ENCODE data around the gene TEX19. TPM values are rescaled to one million over a fixed set of nuclear protein-coding genes. Genes with fewer than 3 reads are reported as not detected.

Gene TEX19
- polyA plus RNA-seq, 1 donor = not detected

- Histone ChIP-seq H3K9me3 (ENCODE audit: control insufficient read depth, low read depth, low read length) (no peaks in the 10 kb centered on the region), H3K4me3 (ENCODE audit: low read length) (no peak overlapping the region), H3K36me3 (ENCODE audit: control insufficient read depth, insufficient read depth, low read length) (peaks cover 46% of the 10 kb centered on the region), H3K27me3 (ENCODE audit: control insufficient read depth, insufficient read depth, low read length) (no peaks in the 10 kb centered on the region), H3K27ac (ENCODE audit: low read length) (no peak overlapping the region), H3K4me1 (ENCODE audit: control insufficient read depth, insufficient read depth, low read length) (no peaks in the 10 kb centered on the region)
- WGBS (ENCODE audit: insufficient coverage, low lambda C conversion rate) = 33% methylated on average over 1 of the region's 19 CpGs
- DNase-seq = no peak
Measured at GRCh38 chr17:82396601-82397435, 37.8 kb downstream of the TEX19 start.

DNA sequence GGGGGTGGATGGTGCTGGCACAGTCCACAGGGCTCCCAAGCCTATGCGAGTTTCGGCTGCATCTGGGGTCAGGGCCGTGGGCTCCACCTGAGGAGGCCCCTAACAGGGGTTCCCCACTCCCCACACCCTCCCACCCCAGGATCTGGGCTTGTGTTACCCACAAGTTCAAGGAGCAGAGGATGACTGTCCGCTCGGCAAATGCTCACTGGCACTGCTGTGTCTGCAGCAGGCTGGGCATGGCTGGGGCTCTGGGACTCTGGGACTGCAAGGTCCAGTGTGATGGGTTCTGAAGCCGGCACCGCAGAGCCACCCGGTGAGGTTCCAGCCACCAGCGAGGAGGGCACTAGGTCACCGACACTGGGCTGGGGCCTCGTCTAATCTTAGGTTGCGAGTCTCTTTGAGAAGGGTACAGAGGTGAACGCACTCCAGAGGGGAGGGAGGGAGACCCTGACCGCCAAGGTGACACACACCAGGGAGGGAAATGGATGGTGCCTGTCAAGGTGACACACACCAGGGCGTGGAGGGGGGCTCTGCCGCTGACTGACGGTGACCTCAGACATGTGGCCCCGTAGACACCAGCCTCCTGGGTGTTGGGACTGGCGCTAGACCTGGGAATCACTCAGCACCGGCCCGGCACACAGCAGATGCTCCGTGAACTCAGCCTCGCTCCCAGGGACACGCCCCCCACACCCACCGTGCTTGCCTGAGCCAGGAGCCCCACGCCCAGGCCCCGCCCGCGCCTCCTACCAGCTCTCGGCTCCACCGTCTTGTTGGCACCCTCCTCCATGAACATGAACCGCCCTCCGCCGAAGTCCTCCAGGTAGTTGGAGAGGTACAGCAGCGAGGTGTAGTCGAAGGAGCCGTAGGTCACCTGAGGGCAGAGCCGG is 38.6 kb downstream of the TEX19 start:
- H3K4me1 ChIP-seq (ENCODE audit: control insufficient read depth, insufficient read depth, low read length) = no peaks in the 10 kb centered on the region
- H3K4me3 ChIP-seq (ENCODE audit: low read length) = no peak overlapping the region
- no peak overlapping the region for H3K27ac ChIP-seq (ENCODE audit: low read length)
- H3K9me3 ChIP-seq (ENCODE audit: control insufficient read depth, low read depth, low read length) = no peaks in the 10 kb centered on the region
- H3K27me3 ChIP-seq (ENCODE audit: control insufficient read depth, insufficient read depth, low read length) = no peaks in the 10 kb centered on the region
- no peak for DNase-seq
- WGBS (ENCODE audit: insufficient coverage, low lambda C conversion rate) = no CpG with 5 or more reads among the region's 38 CpGs
- H3K36me3 ChIP-seq (ENCODE audit: control insufficient read depth, insufficient read depth, low read length) = peaks cover 41% of the 10 kb centered on the region

DNA sequence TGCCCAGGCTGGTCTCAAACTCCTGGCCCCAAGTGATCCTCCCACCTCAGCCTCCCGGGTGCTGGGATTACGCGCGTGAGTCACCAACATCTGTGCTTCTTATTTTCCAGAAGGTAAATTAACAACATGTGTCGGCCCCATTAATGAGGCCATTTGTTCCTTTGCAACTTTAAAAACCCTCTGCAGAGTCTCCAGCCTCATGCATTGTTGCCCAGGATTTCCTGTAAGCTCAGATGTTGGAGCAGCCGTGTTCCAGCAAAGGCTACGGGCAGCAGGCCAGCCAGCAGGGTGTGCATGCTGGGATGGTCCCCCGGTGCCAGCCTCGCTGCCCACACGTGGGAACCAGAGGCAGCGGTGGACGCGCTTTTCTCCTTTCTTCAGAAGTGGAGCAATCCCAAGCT is 40.0 kb downstream of the TEX19 start:
- Histone ChIP-seq H3K27me3 (ENCODE audit: control insufficient read depth, insufficient read depth, low read length) (no peaks in the 10 kb centered on the region), H3K9me3 (ENCODE audit: control insufficient read depth, low read depth, low read length) (no peaks in the 10 kb centered on the region), H3K4me3 (ENCODE audit: low read length) (no peak overlapping the region), H3K27ac (ENCODE audit: low read length) (no peak overlapping the region), H3K36me3 (ENCODE audit: control insufficient read depth, insufficient read depth, low read length) (peaks cover 38% of the 10 kb centered on the region), H3K4me1 (ENCODE audit: control insufficient read depth, insufficient read depth, low read length) (no peaks in the 10 kb centered on the region)
- DNase-seq = no peak
- no CpG with 5 or more reads among the region's 13 CpGs for WGBS (ENCODE audit: insufficient coverage, low lambda C conversion rate)

GRCh38 chr17:82399601-82400101 is 40.6 kb downstream of the TEX19 start:
- no CpG with 5 or more reads among the region's 18 CpGs for WGBS (ENCODE audit: insufficient coverage, low lambda C conversion rate)
- Histone ChIP-seq H3K9me3 (ENCODE audit: control insufficient read depth, low read depth, low read length) (no peaks in the 10 kb centered on the region), H3K4me3 (ENCODE audit: low read length) (no peak overlapping the region), H3K27ac (ENCODE audit: low read length) (no peak overlapping the region), H3K4me1 (ENCODE audit: control insufficient read depth, insufficient read depth, low read length) (no peaks in the 10 kb centered on the region), H3K36me3 (ENCODE audit: control insufficient read depth, insufficient read depth, low read length) (peaks cover 34% of the 10 kb centered on the region), H3K27me3 (ENCODE audit: control insufficient read depth, insufficient read depth, low read length) (no peaks in the 10 kb centered on the region)
- DNase-seq = no peak

DNA sequence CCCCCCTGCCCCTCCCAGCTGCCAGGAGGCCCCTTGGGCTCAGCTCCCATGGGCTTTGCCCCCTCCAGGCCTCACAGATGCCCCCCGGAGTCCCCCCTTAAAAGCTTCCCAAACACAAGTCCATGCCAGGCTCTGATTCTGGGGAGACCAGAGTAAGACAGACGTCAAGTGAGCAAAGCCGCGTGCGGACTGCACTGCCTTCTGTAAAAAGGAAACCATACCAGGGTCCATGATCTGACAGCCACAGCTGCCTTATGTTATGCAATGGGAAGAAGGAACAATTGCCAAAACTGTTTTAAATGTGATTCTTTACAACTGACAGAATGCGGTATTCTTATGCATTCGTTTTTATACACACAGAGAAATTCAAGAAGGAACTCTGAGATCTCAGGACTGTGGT is 41.2 kb downstream of the TEX19 start:
- Histone ChIP-seq H3K27me3 (ENCODE audit: control insufficient read depth, insufficient read depth, low read length) (no peaks in the 10 kb centered on the region), H3K9me3 (ENCODE audit: control insufficient read depth, low read depth, low read length) (no peaks in the 10 kb centered on the region), H3K27ac (ENCODE audit: low read length) (no peak overlapping the region), H3K36me3 (ENCODE audit: control insufficient read depth, insufficient read depth, low read length) (peaks cover 32% of the 10 kb centered on the region), H3K4me3 (ENCODE audit: low read length) (no peak overlapping the region), H3K4me1 (ENCODE audit: control insufficient read depth, insufficient read depth, low read length) (no peaks in the 10 kb centered on the region)
- no CpG with 5 or more reads among the region's 7 CpGs for WGBS (ENCODE audit: insufficient coverage, low lambda C conversion rate)
- DNase-seq = no peak

DNA sequence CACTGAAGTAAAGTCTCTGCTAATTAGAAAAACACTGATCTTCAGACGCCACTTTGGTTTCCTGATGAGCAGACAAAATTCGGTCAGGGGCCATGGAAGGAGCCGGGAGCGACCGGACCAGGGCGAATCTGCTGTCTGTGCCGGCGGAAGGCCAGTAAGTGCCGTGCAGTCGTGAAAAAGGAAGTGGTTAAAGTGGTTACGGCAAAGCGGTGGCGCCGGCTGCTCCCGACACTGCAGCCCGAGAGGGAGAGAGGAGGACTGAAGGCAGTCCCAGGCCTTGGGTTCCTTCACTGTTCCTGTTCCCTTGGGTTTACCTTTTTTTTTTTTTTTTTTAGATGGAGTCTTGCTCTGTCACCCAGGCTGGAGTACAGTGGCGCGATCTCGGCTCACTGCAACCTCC is 41.8 kb downstream of the TEX19 start:
- peaks cover 31% of the 10 kb centered on the region for H3K36me3 ChIP-seq (ENCODE audit: control insufficient read depth, insufficient read depth, low read length)
- no peaks in the 10 kb centered on the region for H3K4me1 ChIP-seq (ENCODE audit: control insufficient read depth, insufficient read depth, low read length)
- WGBS (ENCODE audit: insufficient coverage, low lambda C conversion rate) = no CpG with 5 or more reads among the region's 19 CpGs
- no peaks in the 10 kb centered on the region for H3K27me3 ChIP-seq (ENCODE audit: control insufficient read depth, insufficient read depth, low read length)
- no peak overlapping the region for H3K27ac ChIP-seq (ENCODE audit: low read length)
- no peak overlapping the region for H3K4me3 ChIP-seq (ENCODE audit: low read length)
- no peaks in the 10 kb centered on the region for H3K9me3 ChIP-seq (ENCODE audit: control insufficient read depth, low read depth, low read length)
- DNase-seq = no peak

- DNase-seq = no peak
- peaks cover 34% of the 10 kb centered on the region for H3K36me3 ChIP-seq (ENCODE audit: control insufficient read depth, insufficient read depth, low read length)
Measured at GRCh38 chr17:82402865-82403264, 43.8 kb downstream of the TEX19 start.

DNA sequence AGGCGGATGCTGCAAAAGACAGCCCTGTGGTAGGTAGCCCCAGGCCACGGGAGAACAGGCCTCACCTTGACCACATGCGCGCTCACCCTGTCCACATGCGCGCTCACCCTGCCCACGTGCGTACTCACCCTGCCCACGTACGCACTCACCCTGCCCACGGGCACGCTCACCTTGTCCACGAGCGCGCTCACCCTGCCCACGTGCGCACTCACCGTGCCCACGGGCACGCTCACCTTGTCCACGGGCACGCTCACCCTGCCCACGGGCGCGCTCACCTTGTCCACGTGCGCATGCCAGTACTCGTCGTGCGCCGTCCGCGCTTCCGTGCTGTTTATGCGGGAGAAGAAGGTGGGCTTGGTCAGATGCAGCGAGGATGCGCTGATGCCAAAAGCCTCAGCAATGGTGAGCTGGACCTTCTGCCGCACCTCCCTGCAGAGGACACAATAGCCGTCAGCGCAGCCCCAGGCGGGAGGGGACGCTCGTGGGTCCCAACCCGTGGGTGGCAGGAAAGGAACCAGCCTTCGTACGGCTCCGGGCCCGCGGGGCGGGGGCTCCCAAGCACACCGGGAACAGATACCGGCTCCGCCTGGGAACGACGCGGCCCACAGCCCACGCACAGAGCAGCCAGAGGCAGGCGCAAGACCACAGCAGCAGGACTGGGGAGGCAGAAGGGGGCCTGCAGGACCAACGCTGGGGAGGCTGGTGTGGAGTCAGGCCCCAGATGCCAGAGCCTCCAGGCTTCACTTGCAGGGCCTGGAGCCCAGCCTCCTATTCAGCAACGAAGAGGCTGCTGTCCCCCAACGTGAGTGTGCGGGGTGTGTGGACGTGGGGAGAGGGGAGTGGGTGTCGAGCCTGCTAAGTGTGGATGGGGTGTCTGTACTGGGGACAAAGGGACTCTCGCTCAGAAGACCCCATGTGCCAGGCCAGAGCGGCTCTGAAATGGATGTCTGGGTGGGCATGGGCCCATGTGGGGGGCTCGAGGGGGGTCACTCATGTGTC is 44.9 kb downstream of the TEX19 start:
- Histone ChIP-seq H3K27me3 (ENCODE audit: control insufficient read depth, insufficient read depth, low read length) (no peaks in the 10 kb centered on the region), H3K4me3 (ENCODE audit: low read length) (no peak overlapping the region), H3K4me1 (ENCODE audit: control insufficient read depth, insufficient read depth, low read length) (no peaks in the 10 kb centered on the region), H3K36me3 (ENCODE audit: control insufficient read depth, insufficient read depth, low read length) (peaks cover 31% of the 10 kb centered on the region), H3K27ac (ENCODE audit: low read length) (no peak overlapping the region), H3K9me3 (ENCODE audit: control insufficient read depth, low read depth, low read length) (no peaks in the 10 kb centered on the region)
- no peak for DNase-seq
- 100% methylated on average over 6 of the region's 67 CpGs for WGBS (ENCODE audit: insufficient coverage, low lambda C conversion rate)

More at GRCh38 chr17:82402865-82403264, 43.8 kb downstream of the TEX19 start:
- no CpG with 5 or more reads among the region's 7 CpGs for WGBS (ENCODE audit: insufficient coverage, low lambda C conversion rate)
- Histone ChIP-seq H3K4me3 (ENCODE audit: low read length) (no peak overlapping the region), H3K27ac (ENCODE audit: low read length) (no peak overlapping the region), H3K27me3 (ENCODE audit: control insufficient read depth, insufficient read depth, low read length) (no peaks in the 10 kb centered on the region), H3K4me1 (ENCODE audit: control insufficient read depth, insufficient read depth, low read length) (no peaks in the 10 kb centered on the region), H3K9me3 (ENCODE audit: control insufficient read depth, low read depth, low read length) (no peaks in the 10 kb centered on the region)

- Histone ChIP-seq H3K9me3 (ENCODE audit: control insufficient read depth, low read depth, low read length) (no peaks in the 10 kb centered on the region), H3K4me1 (ENCODE audit: control insufficient read depth, insufficient read depth, low read length) (no peaks in the 10 kb centered on the region), H3K27me3 (ENCODE audit: control insufficient read depth, insufficient read depth, low read length) (no peaks in the 10 kb centered on the region), H3K27ac (ENCODE audit: low read length) (no peak overlapping the region), H3K4me3 (ENCODE audit: low read length) (no peak overlapping the region), H3K36me3 (ENCODE audit: control insufficient read depth, insufficient read depth, low read length) (peaks cover 27% of the 10 kb centered on the region)
- WGBS (ENCODE audit: insufficient coverage, low lambda C conversion rate) = no CpG with 5 or more reads among the region's 14 CpGs
- DNase-seq = no peak
Measured at GRCh38 chr17:82405051-82405450, 46.0 kb downstream of the TEX19 start.

All from large intestine (tissue), 3 donors.